DOHH2 (cell line): ENCODE measurements around the gene VLDLR.

Source experiments
- H3F3A ChIP-seq: fragments of 200-600 bp; sonication (generic), shearing (Covaris generic); 2 replicates; pipeline ENCODE4 v1.6.0; 2016; ENCODE audit warnings: antibody characterized with exemption, mild to moderate bottlenecking; ENCODE audit not compliant: control insufficient read depth, insufficient read depth
- H3K27ac ChIP-seq: fragments of 200-600 bp; sonication (generic); 2 replicates; pipeline ENCODE4 v1.5.1; 2014; ENCODE audit warnings: low read depth, mild to moderate bottlenecking, low read length, moderate library complexity
- H3K27me3 ChIP-seq: fragments of 200-600 bp; sonication (generic); 2 replicates; pipeline ENCODE4 v1.6.1; 2014; ENCODE audit warnings: mild to moderate bottlenecking, low read length, mixed read lengths; ENCODE audit not compliant: control insufficient read depth
- H3K36me3 ChIP-seq: fragments of 200-600 bp; sonication (generic); 2 replicates; pipeline ENCODE4 v1.6.1; 2014; ENCODE audit warnings: mild to moderate bottlenecking, low read length, moderate library complexity, mixed read lengths; ENCODE audit not compliant: control insufficient read depth
- H3K4me1 ChIP-seq: fragments of 200-600 bp; sonication (generic); 2 replicates; pipeline ENCODE4 v1.6.1; 2014; ENCODE audit warnings: mild to moderate bottlenecking, low read length, mixed read lengths; ENCODE audit not compliant: control insufficient read depth
- H3K4me2 ChIP-seq: fragments of 200-600 bp; sonication (generic); 2 replicates; pipeline ENCODE4 v1.6.0; 2014; ENCODE audit warnings: mild to moderate bottlenecking, low read length, moderate library complexity
- H3K4me3 ChIP-seq: fragments of 200-600 bp; sonication (generic); 2 replicates; pipeline ENCODE4 v1.5.1; 2014; ENCODE audit warnings: mild to moderate bottlenecking, low read length, mixed read lengths
- H3K79me2 ChIP-seq: fragments of 200-600 bp; sonication (generic); 2 replicates; pipeline ENCODE4 v1.6.1; 2014; ENCODE audit warnings: mild to moderate bottlenecking, low read length, mixed read lengths; ENCODE audit not compliant: control insufficient read depth
- H3K9me2 ChIP-seq: fragments of 200-600 bp; sonication (generic); replicated peaks from 2 replicates; pipeline ENCODE4 v1.6.1; 2014; ENCODE audit warnings: mild to moderate bottlenecking, low read length, mixed read lengths; ENCODE audit not compliant: control insufficient read depth
- H3K9me3 ChIP-seq: fragments of 200-600 bp; sonication (generic); 2 replicates; pipeline ENCODE4 v1.6.1; 2014; ENCODE audit warnings: antibody characterized with exemption, low read length, mixed read lengths; ENCODE audit not compliant: control insufficient read depth, insufficient read depth
- H4K20me1 ChIP-seq: fragments of 200-600 bp; sonication (generic); 2 replicates; pipeline ENCODE4 v1.6.0; 2014; ENCODE audit warnings: low read depth, mild to moderate bottlenecking, antibody characterized with exemption, low read length, moderate library complexity; ENCODE audit not compliant: control insufficient read depth, insufficient read depth
- CTCF ChIP-seq: fragments of 200-600 bp; sonication (generic); IDR thresholded peaks from one replicate; pipeline ENCODE4 v1.5.1; 2014; ENCODE audit warnings: antibody characterized with exemption, mild to moderate bottlenecking, low read depth, low read length; ENCODE audit not compliant: poor library complexity, severe bottlenecking
- EZH2phosphoT487 ChIP-seq: fragments of 200-600 bp; sonication (generic); IDR thresholded peaks from 2 replicates; pipeline ENCODE4 v1.6.1; 2017; ENCODE audit warnings: borderline replicate concordance, mild to moderate bottlenecking, antibody characterized with exemption, low read length, moderate library complexity, mixed read lengths

VLDLR gene

GRCh38 chr9:2673161-2673560 is 51.6 kb downstream of the VLDLR start:
- no peaks in the 10 kb centered on the region for H4K20me1 ChIP-seq
- no peaks in the 10 kb centered on the region for H3K27me3 ChIP-seq
- H3K4me3 ChIP-seq = no peak overlapping the region
- no peaks in the 10 kb centered on the region for H3K4me1 ChIP-seq
- no peak overlapping the region for H3K4me2 ChIP-seq
- H3K9me3 ChIP-seq = no peaks in the 10 kb centered on the region
- H3K36me3 ChIP-seq = no peaks in the 10 kb centered on the region
- H3K79me2 ChIP-seq = no peaks in the 10 kb centered on the region
- H3K9me2 ChIP-seq = no peaks in the 10 kb centered on the region
- no peaks in the 10 kb centered on the region for H3F3A ChIP-seq
- TF ChIP-seq CTCF = no peak
- TF ChIP-seq EZH2phosphoT487 = no peak
- H3K27ac ChIP-seq = no peak overlapping the region

- Histone ChIP-seq H3F3A (no peaks in the 10 kb centered on the region), H3K27ac (no peak overlapping the region), H3K4me3 (no peak overlapping the region), H3K9me2 (no peaks in the 10 kb centered on the region), H3K9me3 (no peaks in the 10 kb centered on the region), H3K79me2 (no peaks in the 10 kb centered on the region), H3K4me2 (no peak overlapping the region), H4K20me1 (no peaks in the 10 kb centered on the region), H3K36me3 (no peaks in the 10 kb centered on the region), H3K4me1 (no peaks in the 10 kb centered on the region), H3K27me3 (no peaks in the 10 kb centered on the region)
- TF ChIP-seq EZH2phosphoT487 (no peak), CTCF (no peak)
Observed at GRCh38 chr9:2674141-2674824, 52.7 kb downstream of the VLDLR start.

- Histone ChIP-seq H3K9me3 (no peaks in the 10 kb centered on the region), H3K27ac (no peak overlapping the region), H3K27me3 (no peaks in the 10 kb centered on the region), H3K4me2 (no peak overlapping the region), H3K79me2 (no peaks in the 10 kb centered on the region), H3F3A (no peaks in the 10 kb centered on the region), H4K20me1 (no peaks in the 10 kb centered on the region), H3K4me1 (no peaks in the 10 kb centered on the region), H3K4me3 (no peak overlapping the region), H3K36me3 (no peaks in the 10 kb centered on the region), H3K9me2 (no peaks in the 10 kb centered on the region)
- no peak for TF ChIP-seq EZH2phosphoT487
- TF ChIP-seq CTCF = no peak
Observed at GRCh38 chr9:2675834-2676233, 54.2 kb downstream of the VLDLR start.
